ENCODE results near the gene PIGS.

The PIGS gene

DNA sequence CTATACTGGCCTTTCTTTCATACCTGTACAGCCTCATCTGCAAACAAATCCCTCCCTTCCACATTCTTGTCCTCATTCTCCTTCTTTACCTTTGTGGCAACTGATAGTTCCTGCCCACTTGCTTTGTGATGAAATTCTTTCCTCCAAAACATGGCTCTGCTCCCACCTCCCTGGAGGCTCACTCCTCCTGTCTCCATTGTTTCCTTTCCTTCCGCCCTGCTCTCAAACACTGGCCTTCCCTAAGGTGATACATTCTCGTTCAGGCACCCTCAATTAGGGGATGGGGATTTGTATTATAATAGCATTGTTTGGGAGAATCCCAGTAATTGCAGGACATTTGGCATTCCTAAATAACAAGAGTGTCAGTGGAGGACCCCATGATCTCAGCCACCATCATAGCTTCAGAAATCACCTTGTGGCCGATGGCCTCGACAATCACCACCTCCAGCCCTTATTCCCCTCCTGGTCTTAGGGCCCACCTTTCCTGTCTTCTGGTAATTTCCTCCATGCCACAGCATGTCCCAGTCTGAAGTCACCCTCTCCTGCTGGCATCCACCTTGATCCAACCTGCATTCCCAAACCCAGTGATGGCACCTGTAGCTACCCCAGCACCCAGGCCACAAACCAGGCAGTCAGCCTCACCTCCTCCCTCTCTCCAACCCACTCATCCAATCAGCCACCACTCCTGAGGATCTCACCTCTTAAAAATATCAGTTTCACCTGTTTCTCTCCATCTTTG lies 26.8 kb downstream of the PIGS start:
- no peak for TF ChIP-seq GABPA (IDR thresholded peaks at IDR 0.05; ENCODE audit: low read depth)
- no peak for TF ChIP-seq SPI1 (IDR thresholded peaks at IDR 0.05; ENCODE audit: borderline replicate concordance, low read depth)
- TF ChIP-seq POLR2AphosphoS5 (IDR thresholded peaks at IDR 0.05; ENCODE audit: low read depth) = no peak
- TF ChIP-seq, protein P1, sequence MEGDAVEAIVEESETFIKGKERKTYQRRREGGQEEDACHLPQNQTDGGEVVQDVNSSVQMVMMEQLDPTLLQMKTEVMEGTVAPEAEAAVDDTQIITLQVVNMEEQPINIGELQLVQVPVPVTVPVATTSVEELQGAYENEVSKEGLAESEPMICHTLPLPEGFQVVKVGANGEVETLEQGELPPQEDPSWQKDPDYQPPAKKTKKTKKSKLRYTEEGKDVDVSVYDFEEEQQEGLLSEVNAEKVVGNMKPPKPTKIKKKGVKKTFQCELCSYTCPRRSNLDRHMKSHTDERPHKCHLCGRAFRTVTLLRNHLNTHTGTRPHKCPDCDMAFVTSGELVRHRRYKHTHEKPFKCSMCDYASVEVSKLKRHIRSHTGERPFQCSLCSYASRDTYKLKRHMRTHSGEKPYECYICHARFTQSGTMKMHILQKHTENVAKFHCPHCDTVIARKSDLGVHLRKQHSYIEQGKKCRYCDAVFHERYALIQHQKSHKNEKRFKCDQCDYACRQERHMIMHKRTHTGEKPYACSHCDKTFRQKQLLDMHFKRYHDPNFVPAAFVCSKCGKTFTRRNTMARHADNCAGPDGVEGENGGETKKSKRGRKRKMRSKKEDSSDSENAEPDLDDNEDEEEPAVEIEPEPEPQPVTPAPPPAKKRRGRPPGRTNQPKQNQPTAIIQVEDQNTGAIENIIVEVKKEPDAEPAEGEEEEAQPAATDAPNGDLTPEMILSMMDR (IDR thresholded peaks at IDR 0.05; ENCODE audit: insufficient read depth, low read length) = no peak
- TF ChIP-seq, protein P2, sequence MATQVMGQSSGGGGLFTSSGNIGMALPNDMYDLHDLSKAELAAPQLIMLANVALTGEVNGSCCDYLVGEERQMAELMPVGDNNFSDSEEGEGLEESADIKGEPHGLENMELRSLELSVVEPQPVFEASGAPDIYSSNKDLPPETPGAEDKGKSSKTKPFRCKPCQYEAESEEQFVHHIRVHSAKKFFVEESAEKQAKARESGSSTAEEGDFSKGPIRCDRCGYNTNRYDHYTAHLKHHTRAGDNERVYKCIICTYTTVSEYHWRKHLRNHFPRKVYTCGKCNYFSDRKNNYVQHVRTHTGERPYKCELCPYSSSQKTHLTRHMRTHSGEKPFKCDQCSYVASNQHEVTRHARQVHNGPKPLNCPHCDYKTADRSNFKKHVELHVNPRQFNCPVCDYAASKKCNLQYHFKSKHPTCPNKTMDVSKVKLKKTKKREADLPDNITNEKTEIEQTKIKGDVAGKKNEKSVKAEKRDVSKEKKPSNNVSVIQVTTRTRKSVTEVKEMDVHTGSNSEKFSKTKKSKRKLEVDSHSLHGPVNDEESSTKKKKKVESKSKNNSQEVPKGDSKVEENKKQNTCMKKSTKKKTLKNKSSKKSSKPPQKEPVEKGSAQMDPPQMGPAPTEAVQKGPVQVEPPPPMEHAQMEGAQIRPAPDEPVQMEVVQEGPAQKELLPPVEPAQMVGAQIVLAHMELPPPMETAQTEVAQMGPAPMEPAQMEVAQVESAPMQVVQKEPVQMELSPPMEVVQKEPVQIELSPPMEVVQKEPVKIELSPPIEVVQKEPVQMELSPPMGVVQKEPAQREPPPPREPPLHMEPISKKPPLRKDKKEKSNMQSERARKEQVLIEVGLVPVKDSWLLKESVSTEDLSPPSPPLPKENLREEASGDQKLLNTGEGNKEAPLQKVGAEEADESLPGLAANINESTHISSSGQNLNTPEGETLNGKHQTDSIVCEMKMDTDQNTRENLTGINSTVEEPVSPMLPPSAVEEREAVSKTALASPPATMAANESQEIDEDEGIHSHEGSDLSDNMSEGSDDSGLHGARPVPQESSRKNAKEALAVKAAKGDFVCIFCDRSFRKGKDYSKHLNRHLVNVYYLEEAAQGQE (IDR thresholded peaks at IDR 0.05; ENCODE audit: insufficient replicate concordance, low read depth) = no peak

DNA sequence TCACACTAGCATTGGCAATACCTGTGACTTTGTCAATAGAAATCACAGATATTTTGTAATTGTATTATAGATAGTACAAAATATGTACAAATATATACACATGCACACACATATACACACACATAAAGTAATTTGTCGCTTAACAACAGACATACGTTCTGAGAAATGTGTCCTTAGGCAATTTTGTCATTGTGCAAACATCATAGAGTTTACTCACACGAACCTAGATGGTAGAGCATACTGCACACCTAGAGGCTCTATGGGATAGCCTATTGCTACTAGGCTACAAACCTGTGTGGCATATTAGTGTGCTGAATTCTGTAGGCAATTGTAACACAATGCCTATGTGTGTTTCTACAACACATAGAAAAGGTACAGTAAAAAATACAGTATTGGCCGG lies 29.9 kb downstream of the PIGS start:
- no peak for TF ChIP-seq POLR2AphosphoS5 (IDR thresholded peaks at IDR 0.05; ENCODE audit: low read depth)
- TF ChIP-seq, protein P1 (IDR thresholded peaks at IDR 0.05; ENCODE audit: insufficient read depth, low read length) = no peak
- no peak overlapping the region for H3K27ac ChIP-seq (replicated peaks)
- H3K4me3 ChIP-seq (replicated peaks; ENCODE audit: insufficient read depth, low read length) = no peak overlapping the region
- no peaks in the 10 kb centered on the region for H3K27me3 ChIP-seq (ENCODE audit: insufficient read depth, poor library complexity, severe bottlenecking)
- no peak for DNase-seq (ENCODE audit: low read depth in 1 of 2, low spot score in 1 of 2)

More for the DNA sequence above, 26.8 kb downstream of the PIGS start:
- H3K4me3 ChIP-seq (replicated peaks; ENCODE audit: insufficient read depth, low read length) = no peak overlapping the region
- H3K27ac ChIP-seq (replicated peaks) = no peak overlapping the region
- no peak for DNase-seq (ENCODE audit: low read depth in 1 of 2, low spot score in 1 of 2)
- H3K27me3 ChIP-seq (ENCODE audit: insufficient read depth, poor library complexity, severe bottlenecking) = no peaks in the 10 kb centered on the region

DNA sequence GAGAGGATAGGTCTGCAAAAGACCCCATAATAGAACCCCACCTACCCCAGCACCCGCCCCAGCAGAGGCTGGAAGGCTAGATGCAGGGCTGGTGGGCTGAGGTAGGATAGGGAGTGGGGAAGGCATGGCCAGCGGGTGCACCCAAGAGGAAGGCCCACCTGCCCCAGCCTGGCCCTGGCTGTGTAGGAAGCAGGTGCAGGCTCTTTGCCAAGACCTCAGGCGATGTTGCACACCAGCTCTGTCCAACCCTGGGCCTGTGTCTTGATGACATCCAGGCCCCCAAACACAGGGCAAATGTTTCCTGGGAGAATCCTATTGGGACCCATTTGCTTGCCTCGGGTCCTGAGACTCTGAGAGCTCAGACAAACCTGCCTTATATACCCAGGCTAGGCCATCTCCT lies 31.1 kb downstream of the PIGS start:
- no peaks in the 10 kb centered on the region for H3K27me3 ChIP-seq (ENCODE audit: insufficient read depth, poor library complexity, severe bottlenecking)
- no peak overlapping the region for H3K4me3 ChIP-seq (replicated peaks; ENCODE audit: insufficient read depth, low read length)
- no peak overlapping the region for H3K27ac ChIP-seq (replicated peaks)
- DNase-seq (ENCODE audit: low read depth in 1 of 2, low spot score in 1 of 2) = no peak
- TF ChIP-seq, protein P1 (IDR thresholded peaks at IDR 0.05; ENCODE audit: insufficient read depth, low read length) = no peak
- TF ChIP-seq SPI1 (IDR thresholded peaks at IDR 0.05; ENCODE audit: borderline replicate concordance, low read depth) = no peak
- no peak for TF ChIP-seq GABPA (IDR thresholded peaks at IDR 0.05; ENCODE audit: low read depth)
- TF ChIP-seq, protein P2 (IDR thresholded peaks at IDR 0.05; ENCODE audit: insufficient replicate concordance, low read depth) = no peak
- TF ChIP-seq POLR2AphosphoS5 (IDR thresholded peaks at IDR 0.05; ENCODE audit: low read depth) = no peak
